ENCODE results near the gene TSPAN9.

DNA sequence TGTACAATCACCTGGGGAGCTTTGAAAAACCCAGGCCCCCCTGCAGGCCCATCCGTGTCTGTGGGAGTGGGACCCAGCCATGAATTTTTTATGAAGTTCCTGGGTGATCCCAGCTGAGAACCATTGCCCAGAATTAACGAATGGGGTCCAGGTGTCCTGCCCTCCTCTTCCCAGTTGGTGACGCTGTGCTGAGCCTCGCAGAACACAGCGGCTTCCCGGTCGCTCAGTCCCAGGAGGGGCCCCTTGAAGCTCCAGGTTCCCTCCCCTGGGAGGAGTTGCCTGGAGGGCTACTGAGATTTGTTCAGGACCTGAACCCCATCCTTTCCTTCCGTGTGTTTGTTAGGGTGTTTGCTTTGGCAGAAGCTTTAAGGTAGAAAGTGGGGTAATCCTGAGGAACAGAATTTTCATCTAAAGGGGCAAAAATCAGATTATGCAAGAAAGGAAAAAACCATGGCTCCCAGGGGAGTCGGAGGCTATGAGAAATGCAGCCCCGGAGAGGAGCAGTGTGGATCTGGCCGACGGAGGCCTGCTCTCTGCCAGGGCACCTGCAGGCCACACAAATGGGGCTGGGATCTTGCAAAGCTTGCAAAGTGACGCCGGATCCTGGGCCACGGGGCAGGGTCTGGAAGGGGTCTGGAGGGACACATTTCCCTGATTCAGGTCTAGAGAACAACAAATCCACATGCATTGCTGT, 249.1 kb downstream of the TSPAN9 start:
- TF ChIP-seq, protein P1, sequence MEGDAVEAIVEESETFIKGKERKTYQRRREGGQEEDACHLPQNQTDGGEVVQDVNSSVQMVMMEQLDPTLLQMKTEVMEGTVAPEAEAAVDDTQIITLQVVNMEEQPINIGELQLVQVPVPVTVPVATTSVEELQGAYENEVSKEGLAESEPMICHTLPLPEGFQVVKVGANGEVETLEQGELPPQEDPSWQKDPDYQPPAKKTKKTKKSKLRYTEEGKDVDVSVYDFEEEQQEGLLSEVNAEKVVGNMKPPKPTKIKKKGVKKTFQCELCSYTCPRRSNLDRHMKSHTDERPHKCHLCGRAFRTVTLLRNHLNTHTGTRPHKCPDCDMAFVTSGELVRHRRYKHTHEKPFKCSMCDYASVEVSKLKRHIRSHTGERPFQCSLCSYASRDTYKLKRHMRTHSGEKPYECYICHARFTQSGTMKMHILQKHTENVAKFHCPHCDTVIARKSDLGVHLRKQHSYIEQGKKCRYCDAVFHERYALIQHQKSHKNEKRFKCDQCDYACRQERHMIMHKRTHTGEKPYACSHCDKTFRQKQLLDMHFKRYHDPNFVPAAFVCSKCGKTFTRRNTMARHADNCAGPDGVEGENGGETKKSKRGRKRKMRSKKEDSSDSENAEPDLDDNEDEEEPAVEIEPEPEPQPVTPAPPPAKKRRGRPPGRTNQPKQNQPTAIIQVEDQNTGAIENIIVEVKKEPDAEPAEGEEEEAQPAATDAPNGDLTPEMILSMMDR (IDR thresholded peaks at IDR 0.05) = peak; percentile 51
- TF ChIP-seq EZH2 (IDR thresholded peaks at IDR 0.05) (no peak), EZH2phosphoT487 (IDR thresholded peaks at IDR 0.05) (no peak)
